Small intestine (tissue), 7 donors: ENCODE results near the gene SH3RF2. TPM values are rescaled to one million over a fixed set of nuclear protein-coding genes. Genes with fewer than 3 reads are reported as not detected.
"Not testable (repeated sequence)": the region's sequence is repeated elsewhere in the genome, so short reads cannot be mapped to it uniquely, and the experiment has no call there.

Experiments used
- DNase-seq, 2 donors: peaks; one replicate each; pipeline versions ENCODE4 v3.0.0 to v3.0.0-alpha.2; 2013
- FAIRE-seq: peaks from 2 replicates; lab custom pipeline; 2012; peaks lifted over from hg19 to GRCh38; lab: Jason Lieb, UNC
- H3K27ac ChIP-seq, 3 donors: one replicate each; pipeline ENCODE4 v1.5.1; 2013; ENCODE audit warnings: low read length in 2 of 3, mild to moderate bottlenecking in 2 of 3, control low read depth in 1 of 3, inconsistent platforms in 1 of 3, low read depth in 1 of 3, moderate library complexity in 1 of 3
- H3K27me3 ChIP-seq, 3 donors: one replicate each; pipeline ENCODE4 v1.6.1; 2013; ENCODE audit warnings: low read length in 3 of 3, inconsistent platforms in 1 of 3; ENCODE audit not compliant: control insufficient read depth in 3 of 3, insufficient read depth in 3 of 3
- H3K36me3 ChIP-seq, 3 donors: one replicate each; pipeline ENCODE4 v1.6.1; 2013; ENCODE audit warnings: low read length in 3 of 3, inconsistent platforms in 1 of 3, low read depth in 1 of 3, mild to moderate bottlenecking in 1 of 3, moderate library complexity in 1 of 3; ENCODE audit not compliant: control insufficient read depth in 3 of 3, insufficient read depth in 2 of 3
- H3K4me1 ChIP-seq, 3 donors: one replicate each; pipeline ENCODE4 v1.6.1; 2013; ENCODE audit warnings: low read length in 2 of 3, inconsistent platforms in 1 of 3, low read depth in 1 of 3, mild to moderate bottlenecking in 1 of 3, moderate library complexity in 1 of 3; ENCODE audit not compliant: control insufficient read depth in 3 of 3, insufficient read depth in 2 of 3
- H3K4me3 ChIP-seq, 3 donors: one replicate each; pipeline ENCODE4 v1.5.1; 2013; ENCODE audit warnings: low read length in 3 of 3, control low read depth in 1 of 3, inconsistent platforms in 1 of 3, low read depth in 1 of 3, mild to moderate bottlenecking in 1 of 3, moderate library complexity in 1 of 3
- H3K9me3 ChIP-seq, 2 donors: one replicate each; pipeline ENCODE4 v1.6.1; 2013; ENCODE audit warnings: low read depth in 1 of 2, low read length in 1 of 2; ENCODE audit not compliant: control insufficient read depth in 2 of 2, insufficient read depth in 1 of 2
- WGBS, 3 donors: extraction: QIAGEN DNeasy Blood & Tissue Kit; methylation state at CpG; one replicate each; pipeline ENCODE4 v1.1.7; 2013; 5-methylcytosine and 5-hydroxymethylcytosine counted together
- polyA plus RNA-seq, 4 donors: library from polyadenylated mRNA; stranded (reverse) in 3 of 4; unstranded in 1 of 4; fragments of 200-250 nt in 3 of 4; fragments of 120-200 nt in 1 of 4; gene quantifications; one replicate each; pipeline versions ENCODE4 v1.2.1 to v1.2.3, GENCODE V29; 2013
- donor health status: healthy with polysubstance abuse.
- donor health status: control.
- donor health status: control.
- donor health status: Bipolar disorder and iron deficiency.
- donor health status: healthy.

Gene SH3RF2
- polyA plus RNA-seq, 4 donors, result 14.3 to 44.0 (median 24.3) TPM

DNA sequence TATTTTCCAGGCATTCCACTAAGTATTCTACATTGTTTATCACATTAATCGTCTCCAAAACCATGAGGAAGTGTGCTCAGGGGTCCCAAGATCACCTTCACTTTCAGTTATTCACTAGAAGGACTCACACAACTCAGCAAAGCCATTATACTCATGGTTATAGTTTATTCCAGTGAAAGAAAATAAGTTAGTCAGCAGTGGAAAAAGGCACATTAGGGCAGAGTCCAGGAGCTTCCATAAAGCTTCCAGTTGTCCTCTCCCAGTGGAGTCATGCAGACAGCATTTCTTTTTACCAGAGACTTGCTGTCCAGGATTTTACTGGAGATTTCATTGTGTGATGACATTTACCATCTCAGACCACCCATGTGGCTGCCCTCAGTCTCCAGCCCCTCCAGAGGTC is 51.5 kb downstream of the SH3RF2 start:
- Histone ChIP-seq H3K27me3 (no peaks in the 10 kb centered on the region), H3K27ac (peak overlapping the region in 1 of 3 donors; percentile 59), H3K4me3 (no peak overlapping the region), H3K36me3 (peaks cover 0 to 8% (median 0%) of the 10 kb centered on the region in 3 donors), H3K4me1 (peaks cover 11 to 48% (median 28%) of the 10 kb centered on the region in 3 donors), H3K9me3 (peaks cover 0 to 6% of the 10 kb centered on the region in 2 donors)
- 18 to 41% (median 19%) methylated on average over 1 of the region's 1 CpG for WGBS, 3 donors
- DNase-seq (peak; percentile 67 to 70), FAIRE-seq (no peak)

DNA sequence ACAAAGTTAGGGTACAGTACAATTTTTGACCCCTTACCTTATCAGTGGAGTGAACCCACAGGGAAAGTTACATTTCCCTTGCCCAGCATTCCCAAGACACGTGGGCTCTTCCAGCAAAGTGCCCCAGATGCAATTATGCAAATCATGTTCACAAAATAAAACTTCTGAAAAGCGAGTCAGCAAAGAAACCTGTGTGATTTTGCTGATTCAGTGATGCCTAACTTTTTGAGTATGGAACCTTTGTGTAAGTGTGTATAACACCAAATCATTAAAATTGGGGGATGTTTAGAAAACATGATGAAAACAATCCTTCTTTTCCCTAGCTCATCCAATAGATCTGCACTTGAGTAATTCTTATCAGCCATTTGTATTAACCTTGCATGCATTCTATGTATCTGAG is 52.6 kb downstream of the SH3RF2 start:
- Histone ChIP-seq H3K27me3 (no peaks in the 10 kb centered on the region), H3K9me3 (peaks cover 0 to 16% of the 10 kb centered on the region in 2 donors), H3K4me3 (no peak overlapping the region), H3K36me3 (peaks cover 0 to 15% (median 0%) of the 10 kb centered on the region in 3 donors), H3K27ac (no peak overlapping the region), H3K4me1 (peaks cover 9 to 44% (median 21%) of the 10 kb centered on the region in 3 donors)
- DNase-seq, result no peak
- no peak for FAIRE-seq
- WGBS, 3 donors, result 63 to 65% (median 63%) methylated on average over 2 of the region's 2 CpGs

DNA sequence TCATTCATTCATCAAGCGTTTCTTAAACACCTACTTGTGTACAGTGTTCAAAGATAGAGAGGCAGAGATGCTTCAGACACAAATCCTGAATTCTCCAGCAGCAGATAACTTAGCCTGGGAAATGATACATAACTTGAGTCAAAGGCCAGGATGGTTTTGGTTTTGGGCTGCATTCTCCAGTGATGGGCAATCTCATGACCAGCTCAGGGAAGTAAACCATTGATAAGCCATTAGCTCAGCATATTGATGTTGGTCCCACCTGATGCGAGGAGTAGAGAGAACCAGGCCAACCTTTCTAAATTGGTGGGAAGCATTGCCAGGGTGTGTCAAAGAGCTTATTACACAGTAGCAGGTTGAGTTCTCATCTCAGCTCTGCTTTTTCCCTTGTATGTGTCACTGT is 53.0 kb downstream of the SH3RF2 start:
- Histone ChIP-seq H3K4me3 (no peak overlapping the region), H3K36me3 (peaks cover 0 to 15% (median 0%) of the 10 kb centered on the region in 3 donors), H3K9me3 (peaks cover 0 to 16% of the 10 kb centered on the region in 2 donors), H3K27ac (peak overlapping the region; percentile 5 to 28 (median 14)), H3K27me3 (no peaks in the 10 kb centered on the region), H3K4me1 (peaks cover 9 to 44% (median 21%) of the 10 kb centered on the region in 3 donors)
- FAIRE-seq (no peak), DNase-seq (no peak)
- 90 to 93% (median 91%) methylated on average over 2 of the region's 2 CpGs for WGBS, 3 donors

DNA sequence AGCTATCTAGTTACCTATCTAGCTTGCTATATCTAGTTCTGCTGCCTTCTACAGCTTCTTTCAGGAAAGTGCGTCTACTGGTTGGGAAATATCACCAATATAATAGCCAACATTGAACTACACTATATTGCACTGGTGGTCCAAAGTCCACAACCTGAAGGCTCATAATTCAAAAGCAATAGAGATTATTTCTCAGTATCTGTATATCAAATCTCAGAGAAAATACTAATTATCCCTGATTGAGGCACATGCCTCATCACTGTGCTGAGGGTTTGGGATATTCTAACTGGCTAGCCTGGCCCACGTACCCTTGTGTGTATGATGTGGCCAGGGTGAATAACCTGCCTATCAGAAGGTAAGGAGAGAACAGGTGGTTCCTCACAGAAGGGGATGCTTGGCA is 53.8 kb downstream of the SH3RF2 start:
- WGBS, 3 donors, result 17 to 66% (median 43%) methylated on average over 2 of the region's 2 CpGs
- Histone ChIP-seq H3K4me3 (no peak overlapping the region), H3K4me1 (peaks cover 9 to 44% (median 21%) of the 10 kb centered on the region in 3 donors), H3K27ac (peak overlapping the region in 2 of 3 donors; percentile 18 to 30), H3K36me3 (peaks cover 0 to 9% (median 0%) of the 10 kb centered on the region in 3 donors), H3K9me3 (peaks cover 0 to 16% of the 10 kb centered on the region in 2 donors), H3K27me3 (no peaks in the 10 kb centered on the region)
- FAIRE-seq (no peak), DNase-seq (peak; percentile 82 to 85)

DNA sequence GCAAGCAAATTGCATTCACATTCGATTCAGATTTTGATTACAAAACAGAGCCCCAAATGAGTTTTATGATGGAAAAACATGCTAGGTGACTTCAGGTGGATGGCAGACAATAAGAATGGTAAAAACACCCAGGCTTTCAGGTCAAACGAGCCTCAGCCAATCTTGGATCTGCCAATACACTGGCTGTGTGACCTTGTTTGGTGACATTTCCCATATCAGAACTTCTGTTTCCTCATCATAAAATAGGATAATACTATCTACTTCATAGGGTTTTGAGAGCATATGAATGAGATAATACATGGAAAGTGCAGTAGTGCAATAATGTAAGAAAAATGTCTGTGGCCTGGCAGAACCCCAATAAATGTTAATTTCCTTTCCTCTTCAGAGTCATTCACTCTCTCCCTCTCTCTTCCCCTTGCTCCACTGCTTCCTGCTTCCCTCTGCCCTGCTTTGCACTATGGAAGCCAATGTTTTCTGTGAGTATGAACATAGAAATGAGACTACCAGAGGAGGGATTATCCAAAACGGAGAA is 54.7 kb downstream of the SH3RF2 start:
- 17 to 55% (median 39%) methylated on average over 3 of the region's 3 CpGs for WGBS, 3 donors
- peaks cover 0 to 9% (median 0%) of the 10 kb centered on the region in 3 donors for H3K36me3 ChIP-seq
- peak; percentile 43 to 63 for DNase-seq
- peaks cover 0 to 16% of the 10 kb centered on the region in 2 donors for H3K9me3 ChIP-seq
- peaks cover 9 to 44% (median 21%) of the 10 kb centered on the region in 3 donors for H3K4me1 ChIP-seq
- no peaks in the 10 kb centered on the region for H3K27me3 ChIP-seq
- no peak overlapping the region for H3K4me3 ChIP-seq
- FAIRE-seq, result no peak
- peak overlapping the region in 1 of 3 donors; percentile 30 for H3K27ac ChIP-seq

DNA sequence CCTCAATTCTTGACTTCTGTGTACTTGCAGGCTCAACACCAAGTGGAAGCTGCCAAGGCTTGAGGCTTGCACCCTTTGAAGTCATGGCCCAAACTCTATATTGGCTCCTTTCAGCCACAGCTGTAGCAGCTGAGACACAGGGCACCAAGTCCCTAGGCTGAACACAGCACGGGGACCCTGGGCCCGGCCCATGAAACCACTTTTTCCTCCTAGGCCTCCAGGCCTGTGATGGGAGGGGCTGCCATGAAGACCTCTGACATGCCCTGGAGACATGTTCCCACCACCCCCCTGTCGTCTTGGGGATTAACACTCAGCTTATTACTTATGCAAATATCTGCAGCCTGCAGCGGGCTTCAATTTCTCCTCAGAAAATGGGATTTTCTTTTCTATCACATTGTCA is 57.2 kb downstream of the SH3RF2 start:
- not testable (repeated sequence) for H3K27ac ChIP-seq, H3K4me3 ChIP-seq, H3K27me3 ChIP-seq, DNase-seq, H3K36me3 ChIP-seq, FAIRE-seq
- peaks cover 3 to 31% (median 12%) of the 10 kb centered on the region in 3 donors for H3K4me1 ChIP-seq
- peaks cover 0 to 16% of the 10 kb centered on the region in 2 donors for H3K9me3 ChIP-seq
- 90 to 95% (median 91%) methylated on average over 4 of the region's 4 CpGs for WGBS, 3 donors

DNA sequence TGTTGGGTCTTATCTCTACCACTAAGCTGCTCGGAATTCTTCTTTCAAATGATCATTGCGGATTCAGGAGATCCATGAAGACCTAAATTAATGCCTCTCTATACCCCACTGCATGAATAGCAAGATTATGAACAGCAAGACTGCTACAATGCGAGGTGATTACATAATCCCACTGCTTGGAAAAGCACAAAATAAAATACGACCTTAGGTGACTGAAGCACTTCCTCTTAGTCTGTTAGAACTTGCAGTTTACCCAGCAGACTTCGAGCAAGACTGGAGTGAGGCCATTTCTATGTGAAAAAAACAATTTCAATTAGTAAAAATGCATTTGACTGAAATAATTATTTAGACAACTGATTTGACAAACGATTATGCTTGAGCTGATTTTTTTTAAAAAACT is 59.8 kb downstream of the SH3RF2 start:
- Histone ChIP-seq H3K4me3 (no peak overlapping the region), H3K4me1 (peaks cover 0 to 11% (median 4%) of the 10 kb centered on the region in 3 donors), H3K27ac (no peak overlapping the region), H3K27me3 (no peaks in the 10 kb centered on the region), H3K36me3 (peaks cover 0 to 11% (median 2%) of the 10 kb centered on the region in 3 donors), H3K9me3 (peaks cover 0 to 16% of the 10 kb centered on the region in 2 donors)
- WGBS, 3 donors, result 56 to 67% (median 63%) methylated on average over 6 of the region's 6 CpGs
- FAIRE-seq (no peak), DNase-seq (no peak)

DNA sequence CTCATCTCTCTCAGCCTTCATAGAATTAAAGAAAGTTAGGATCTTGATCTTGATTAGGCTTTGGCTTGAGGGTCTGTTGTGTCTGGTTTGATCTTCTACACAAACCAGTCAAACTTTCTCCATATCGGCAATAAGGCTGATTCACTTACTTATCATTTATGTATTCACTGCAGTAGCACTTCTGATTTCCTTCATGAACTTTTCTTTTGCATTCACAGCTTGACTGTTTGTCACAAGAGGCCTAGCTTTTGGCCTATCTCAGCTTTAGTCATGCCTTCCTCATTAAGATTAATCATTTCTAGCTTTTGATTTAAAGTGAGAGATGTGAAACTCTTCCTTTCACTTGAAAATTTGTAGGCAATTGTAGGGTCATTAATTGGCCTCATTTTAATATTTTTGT is 62.8 kb downstream of the SH3RF2 start:
- FAIRE-seq, result no peak
- 9 to 43% (median 20%) methylated on average over 1 of the region's 1 CpG for WGBS, 3 donors
- no peaks in the 10 kb centered on the region for H3K9me3 ChIP-seq
- H3K36me3 ChIP-seq, result peaks cover 0 to 7% (median 2%) of the 10 kb centered on the region in 3 donors
- no peaks in the 10 kb centered on the region for H3K27me3 ChIP-seq
- peak in 1 of 2 donors; percentile 40 for DNase-seq
- no peak overlapping the region for H3K4me3 ChIP-seq
- peaks cover 0 to 5% (median 0%) of the 10 kb centered on the region in 3 donors for H3K4me1 ChIP-seq
- peak overlapping the region in 1 of 3 donors; percentile 17 for H3K27ac ChIP-seq
